HG03575 (cell line): ENCODE measurements around the gene CNTNAP2.

Experiments used
- ATAC-seq: cut with Tn5 transposase; IDR thresholded peaks from one replicate; pipeline ENCODE4 v1.9.1; 2021; ENCODE audit not compliant: unreplicated experiment, insufficient number of reproducible peaks, low FRiP score; ENCODE audit errors: extremely low read depth

Gene CNTNAP2

DNA sequence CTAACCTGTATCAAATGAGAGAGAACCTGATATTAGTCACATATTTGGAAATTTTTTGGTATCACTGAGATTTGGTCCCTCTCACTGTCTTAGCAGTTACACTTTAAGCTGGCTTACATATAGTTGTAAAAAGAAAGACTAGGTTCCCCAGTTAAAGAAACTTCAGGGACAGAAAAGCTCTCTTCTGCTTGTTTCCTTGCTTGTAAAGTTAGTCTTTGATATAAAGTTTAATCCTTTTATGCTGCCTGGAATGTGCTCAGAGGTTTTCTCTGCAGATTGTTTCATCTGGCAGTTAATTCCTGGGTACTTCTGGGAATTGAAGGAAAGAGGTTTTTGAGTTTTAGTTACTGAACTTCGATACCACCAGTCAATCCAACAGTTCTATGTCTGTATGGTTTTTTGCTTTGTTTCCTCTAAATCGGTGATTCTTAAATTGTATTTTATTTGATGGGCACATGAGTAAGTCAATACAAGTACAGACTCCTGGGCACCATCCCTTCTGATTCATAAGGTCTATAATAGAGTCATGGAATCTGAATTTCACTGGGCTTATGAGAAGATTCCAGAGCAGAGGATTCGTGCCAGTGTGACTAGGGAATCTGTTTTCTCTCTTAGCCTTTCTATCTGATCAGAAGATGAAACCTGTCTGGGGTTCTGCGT, 1393.1 kb downstream of the CNTNAP2 start:
- no peak for ATAC-seq

DNA sequence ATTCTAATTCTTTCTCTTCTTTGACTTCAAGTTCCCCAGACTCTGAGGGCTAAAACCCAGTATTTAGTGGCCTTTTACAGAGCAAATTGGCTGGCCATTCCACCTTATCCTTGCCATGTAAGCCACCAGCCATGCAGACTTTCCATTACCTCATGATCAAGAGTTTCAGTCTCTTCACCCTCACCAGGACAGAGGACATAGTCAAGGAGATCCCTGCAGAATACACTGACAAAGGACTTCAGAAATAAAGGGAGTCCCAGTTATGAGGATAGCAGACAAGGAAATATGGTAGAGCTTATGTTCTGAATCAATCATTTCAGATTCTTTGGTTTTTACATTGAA, 1393.6 kb downstream of the CNTNAP2 start:
- ATAC-seq: no peak

GRCh38 chr7:147510923-147511322, 1394.3 kb downstream of the CNTNAP2 start:
- ATAC-seq: no peak

DNA sequence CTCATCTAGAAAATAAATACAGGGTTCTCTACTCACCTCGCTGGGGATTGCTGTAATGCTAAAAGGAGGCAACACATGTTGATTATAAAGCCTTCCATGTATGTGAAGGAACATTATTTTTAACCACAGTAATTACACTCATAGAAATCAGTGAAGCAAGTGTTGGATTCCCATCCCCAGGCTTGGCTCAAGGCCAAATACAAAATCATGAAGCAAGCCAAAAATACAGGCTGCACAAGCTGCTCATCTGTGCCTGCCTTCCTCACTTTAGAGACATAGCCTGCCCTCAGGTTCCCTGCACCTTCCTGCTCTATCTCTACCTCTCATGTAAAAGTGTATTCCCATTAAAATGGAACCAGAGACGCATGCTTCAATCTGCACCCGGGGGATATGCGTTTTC, 1396.8 kb downstream of the CNTNAP2 start:
- no peak for ATAC-seq

GRCh38 chr7:147516391-147516790, 1399.8 kb downstream of the CNTNAP2 start:
- ATAC-seq: no peak

GRCh38 chr7:147519062-147519461, 1402.5 kb downstream of the CNTNAP2 start:
- no peak for ATAC-seq

DNA sequence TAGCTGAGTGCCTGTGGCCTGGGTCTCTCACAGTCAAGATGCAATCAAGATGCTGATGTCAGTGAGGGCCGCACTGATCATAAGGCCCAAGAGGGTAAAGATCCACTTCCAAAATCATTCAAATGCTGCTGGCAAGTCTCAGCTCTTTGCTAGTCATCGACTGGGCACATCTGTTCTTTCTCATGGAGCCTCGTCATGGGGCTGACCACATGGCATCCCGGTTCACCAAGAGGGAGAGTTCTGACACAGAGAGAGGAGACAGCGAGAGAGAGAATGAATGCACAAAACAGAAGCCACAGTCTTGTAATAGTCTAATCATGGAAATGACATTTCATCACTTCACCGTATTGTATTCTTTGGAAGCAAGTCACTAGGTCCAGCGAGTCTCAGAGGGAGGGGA, 1406.5 kb downstream of the CNTNAP2 start:
- no peak for ATAC-seq

- no peak for ATAC-seq
Observed at GRCh38 chr7:147524726-147525250, 1408.2 kb downstream of the CNTNAP2 start.

- ATAC-seq: no peak
Observed at GRCh38 chr7:147525325-147525724, 1408.7 kb downstream of the CNTNAP2 start.

DNA sequence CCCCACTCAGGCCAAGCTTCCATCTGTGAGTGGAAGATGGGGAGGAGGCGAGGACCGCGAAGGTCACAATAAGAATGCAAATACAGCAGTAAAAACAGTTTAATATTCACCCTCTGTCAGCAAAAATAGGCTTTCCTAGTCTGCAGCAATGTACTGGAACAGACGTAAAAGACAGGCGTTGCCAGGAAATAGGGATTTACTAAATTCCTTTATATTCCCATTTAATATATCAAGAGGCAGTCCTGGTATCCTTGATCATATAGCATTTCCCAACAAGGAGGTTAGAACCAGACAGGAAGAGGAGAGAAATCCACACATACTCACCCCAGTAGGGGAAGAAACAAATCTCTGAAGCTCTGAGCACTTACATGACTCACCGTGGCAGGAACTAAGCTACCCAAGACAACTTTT, 1419.1 kb downstream of the CNTNAP2 start:
- no peak for ATAC-seq

DNA sequence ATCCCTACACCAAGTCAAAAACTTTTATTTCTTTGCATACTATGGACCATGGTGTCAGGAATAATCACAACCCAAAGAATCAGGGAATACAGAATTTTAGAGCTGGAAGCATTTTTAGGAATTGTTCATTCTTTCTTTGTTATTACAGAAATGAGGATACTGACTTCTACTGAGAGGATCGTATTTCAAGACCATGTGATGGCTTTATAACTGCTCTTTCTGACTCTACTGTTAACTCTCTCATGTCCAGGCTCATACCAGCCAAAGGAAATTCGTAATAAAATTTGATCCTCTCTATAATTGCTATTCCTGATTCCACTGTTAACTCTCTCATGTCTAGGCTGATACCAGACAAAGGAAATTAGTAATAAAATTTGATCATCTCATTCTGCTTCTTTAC, 1423.1 kb downstream of the CNTNAP2 start:
- ATAC-seq: no peak

- ATAC-seq: no peak
Observed at GRCh38 chr7:147540743-147541142, 1424.1 kb downstream of the CNTNAP2 start.

DNA sequence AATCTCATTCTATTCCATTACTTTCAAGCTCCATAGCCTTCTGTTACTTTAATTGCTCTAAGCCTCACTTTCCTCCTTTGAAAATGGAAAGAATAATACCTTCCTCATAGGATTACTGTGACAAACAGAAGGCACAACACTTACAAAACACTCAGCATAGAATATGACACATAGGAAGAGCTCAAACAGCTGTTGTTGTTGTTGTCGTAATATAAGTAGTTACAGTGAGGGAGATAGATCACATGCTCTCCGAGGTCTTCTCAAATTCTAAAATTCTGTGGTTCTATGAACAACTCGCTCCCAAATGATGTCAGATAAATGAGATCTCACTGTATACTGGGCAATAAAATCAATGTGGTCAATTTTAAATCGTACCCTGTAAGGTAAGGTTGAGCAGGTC, 1424.7 kb downstream of the CNTNAP2 start:
- no peak for ATAC-seq

- ATAC-seq: no peak
Observed at GRCh38 chr7:147547252-147547897, 1430.8 kb downstream of the CNTNAP2 start.

DNA sequence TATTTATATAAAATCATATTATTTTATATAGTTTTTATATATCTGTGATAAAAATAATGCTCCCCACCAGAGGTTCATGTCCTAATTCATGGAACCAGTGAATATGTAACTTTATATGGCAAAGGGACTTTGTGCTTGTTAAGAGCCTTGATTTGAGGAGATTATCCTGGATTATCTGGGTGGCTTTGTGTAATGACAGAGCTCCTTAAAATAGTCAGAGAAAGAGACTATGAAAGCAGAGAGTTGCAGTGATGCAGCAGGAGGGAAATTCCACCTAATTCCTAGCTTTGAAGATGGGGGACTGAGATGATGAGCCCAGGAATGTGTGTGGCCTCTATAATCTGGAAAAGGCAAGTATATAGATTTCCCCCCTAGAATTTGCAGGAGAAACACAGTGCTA, 1439.7 kb downstream of the CNTNAP2 start:
- ATAC-seq: no peak

DNA sequence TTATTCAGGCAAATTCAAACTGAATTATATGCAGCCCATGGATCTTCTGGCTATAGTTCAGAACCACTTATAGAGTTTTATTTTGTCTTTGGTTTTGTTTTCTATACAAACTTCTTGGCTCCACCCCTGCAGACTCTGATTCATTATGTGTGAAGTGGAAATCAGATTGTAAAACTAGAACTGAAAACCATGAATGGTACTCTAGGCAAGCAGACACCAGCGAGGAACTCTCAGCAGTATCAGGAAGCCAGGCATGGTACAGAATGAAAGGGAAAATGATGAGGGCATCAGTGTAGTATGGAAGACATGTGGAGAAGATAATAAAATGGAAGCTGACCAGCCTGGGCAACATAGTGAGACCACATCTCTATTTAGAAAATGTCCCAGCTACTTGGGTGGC, 1447.1 kb downstream of the CNTNAP2 start:
- ATAC-seq: no peak

DNA sequence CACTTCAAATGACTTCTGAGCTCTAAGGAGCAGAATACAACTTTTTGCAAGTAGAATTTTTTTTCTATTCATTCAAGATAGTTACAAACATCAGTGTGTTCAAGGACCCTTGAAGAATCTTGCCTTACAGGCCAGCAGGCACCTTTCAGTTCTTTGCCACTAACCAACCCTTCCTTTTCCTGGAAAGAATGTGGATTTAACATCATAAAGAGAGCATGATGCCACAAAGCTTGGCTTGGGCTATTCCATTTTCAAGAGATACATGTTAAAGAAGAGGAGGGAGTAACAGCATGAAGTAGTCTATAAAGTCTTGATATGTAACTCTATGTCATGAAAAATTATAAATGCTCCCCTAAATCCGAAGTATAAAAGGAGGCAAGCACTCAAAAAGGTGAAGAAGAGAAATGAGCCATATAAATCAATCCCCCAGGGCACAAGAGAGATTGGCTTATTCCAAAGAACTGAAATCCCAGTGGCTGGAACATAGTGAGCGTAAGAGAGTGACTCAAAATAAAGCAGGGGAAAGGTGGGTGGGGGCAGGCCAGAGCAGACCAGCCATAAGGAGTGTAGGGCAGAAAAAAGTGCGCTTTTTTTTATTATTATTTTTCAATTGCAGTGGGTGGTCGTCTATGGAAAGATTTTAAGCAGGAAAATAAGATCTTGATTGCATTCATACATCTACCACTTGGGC, 1448.3 kb downstream of the CNTNAP2 start:
- no peak for ATAC-seq

GRCh38 chr7:147567043-147567442, 1450.4 kb downstream of the CNTNAP2 start:
- no peak for ATAC-seq

- ATAC-seq: no peak
Observed at GRCh38 chr7:147569116-147569913, 1452.7 kb downstream of the CNTNAP2 start.
